OCI-M2 (cell line): ENCODE data around the gene BHLHE23.
"Not testable (repeated sequence)": the region's sequence is repeated elsewhere in the genome, so short reads cannot be mapped to it uniquely, and the experiment has no call there.

ENCODE experiments used
- DNase-seq: peaks from one replicate; lab custom pipeline; 2025; ENCODE audit not compliant: unreplicated experiment; lab: John Stamatoyannopoulos, UW

The BHLHE23 gene

GRCh38 chr20:62962221-62962879 is 44.4 kb downstream of the BHLHE23 start:
- DNase-seq = no peak

- DNase-seq = no peak
Observed at GRCh38 chr20:62961799-62962198, 45.0 kb downstream of the BHLHE23 start.

DNA sequence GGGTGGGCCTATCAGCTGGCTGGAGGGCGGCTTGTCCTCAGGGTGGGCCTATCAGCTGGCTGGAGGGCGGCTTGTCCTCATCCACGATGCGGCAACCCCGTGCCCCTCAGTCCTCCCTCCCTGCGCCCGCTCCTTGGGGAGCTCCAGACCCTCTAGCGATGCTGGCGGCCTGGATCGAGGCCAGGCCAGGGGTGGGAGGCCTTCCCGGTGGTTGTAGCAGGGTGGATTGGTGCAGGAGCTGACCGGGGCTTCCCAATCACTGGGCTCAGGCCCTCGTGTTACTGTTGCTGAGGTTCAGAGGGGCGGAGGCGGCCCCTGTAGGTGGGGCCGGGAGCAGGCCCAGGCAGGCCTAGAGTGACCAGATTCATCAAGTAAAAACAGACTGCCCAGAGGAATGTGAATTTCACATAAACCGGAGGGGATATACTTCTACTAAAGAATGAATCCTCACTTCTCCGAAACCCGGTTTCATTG is 45.4 kb downstream of the BHLHE23 start:
- DNase-seq = no peak

- DNase-seq = not testable (repeated sequence)
Observed at GRCh38 chr20:62960446-62961309, 46.1 kb downstream of the BHLHE23 start.

DNA sequence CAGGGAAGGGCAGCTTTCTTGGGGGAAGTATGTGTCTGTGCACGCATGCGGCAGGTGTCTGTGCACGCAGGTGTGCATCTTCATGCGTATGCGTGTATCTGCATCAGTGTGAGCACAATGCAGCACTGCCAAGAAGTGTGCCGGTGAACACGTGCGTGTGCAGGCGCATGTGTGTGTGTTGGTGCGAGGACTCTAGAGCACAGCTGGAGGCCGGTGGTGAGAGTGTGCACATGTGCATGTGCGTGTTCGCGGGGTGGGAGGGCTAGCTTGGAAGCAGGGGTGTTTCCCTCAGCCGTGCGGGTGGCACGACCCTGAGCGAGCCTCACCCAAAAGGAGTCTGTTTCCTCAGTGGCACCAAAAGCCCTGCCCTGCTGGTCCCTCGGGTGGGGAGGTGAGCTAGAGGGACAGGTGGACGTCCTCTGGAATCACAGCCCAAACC is 46.7 kb downstream of the BHLHE23 start:
- DNase-seq = no peak

DNA sequence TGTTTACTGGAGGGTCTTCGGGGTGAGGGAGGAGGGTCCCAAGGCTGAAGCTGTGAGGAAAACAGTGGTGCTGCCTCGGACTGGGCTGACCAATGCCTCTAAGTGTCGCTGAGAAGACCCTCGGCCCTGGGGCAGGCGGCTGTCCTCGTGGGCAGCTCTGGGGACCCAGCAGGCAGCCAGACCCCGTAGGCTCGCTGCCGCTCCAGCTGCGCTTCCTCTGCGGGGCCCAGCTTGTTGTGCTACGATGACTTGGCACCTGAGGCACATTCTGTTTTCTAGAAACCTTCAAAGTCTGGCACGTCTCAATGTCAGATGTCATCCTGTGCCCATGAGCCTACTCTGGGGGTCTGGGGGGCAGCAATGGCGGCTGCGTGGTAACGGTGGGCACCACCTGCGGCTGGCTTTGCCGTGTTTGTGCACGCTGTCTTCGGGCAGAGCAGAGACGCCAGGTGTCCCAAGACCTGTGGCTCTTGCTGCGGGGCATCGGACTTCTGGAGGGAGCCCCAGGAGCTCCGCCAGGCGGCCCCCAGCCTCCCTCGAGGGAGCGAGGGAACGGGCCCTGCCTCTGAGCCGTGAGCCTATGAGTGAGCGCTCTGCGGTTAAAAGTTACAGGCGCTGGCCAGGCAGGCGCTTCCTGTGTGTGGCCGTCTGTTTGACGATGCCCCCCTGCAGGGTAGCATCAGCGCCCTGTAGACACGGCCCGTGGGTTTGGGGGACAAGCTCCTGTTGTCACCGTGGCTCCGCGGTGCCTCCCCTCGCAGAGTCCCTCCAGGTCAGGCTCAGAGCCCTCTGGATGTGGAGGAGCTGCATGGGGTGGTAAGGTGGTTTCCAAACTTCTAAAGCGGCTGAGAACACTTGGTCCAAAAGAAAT is 47.4 kb downstream of the BHLHE23 start:
- DNase-seq = no peak

DNA sequence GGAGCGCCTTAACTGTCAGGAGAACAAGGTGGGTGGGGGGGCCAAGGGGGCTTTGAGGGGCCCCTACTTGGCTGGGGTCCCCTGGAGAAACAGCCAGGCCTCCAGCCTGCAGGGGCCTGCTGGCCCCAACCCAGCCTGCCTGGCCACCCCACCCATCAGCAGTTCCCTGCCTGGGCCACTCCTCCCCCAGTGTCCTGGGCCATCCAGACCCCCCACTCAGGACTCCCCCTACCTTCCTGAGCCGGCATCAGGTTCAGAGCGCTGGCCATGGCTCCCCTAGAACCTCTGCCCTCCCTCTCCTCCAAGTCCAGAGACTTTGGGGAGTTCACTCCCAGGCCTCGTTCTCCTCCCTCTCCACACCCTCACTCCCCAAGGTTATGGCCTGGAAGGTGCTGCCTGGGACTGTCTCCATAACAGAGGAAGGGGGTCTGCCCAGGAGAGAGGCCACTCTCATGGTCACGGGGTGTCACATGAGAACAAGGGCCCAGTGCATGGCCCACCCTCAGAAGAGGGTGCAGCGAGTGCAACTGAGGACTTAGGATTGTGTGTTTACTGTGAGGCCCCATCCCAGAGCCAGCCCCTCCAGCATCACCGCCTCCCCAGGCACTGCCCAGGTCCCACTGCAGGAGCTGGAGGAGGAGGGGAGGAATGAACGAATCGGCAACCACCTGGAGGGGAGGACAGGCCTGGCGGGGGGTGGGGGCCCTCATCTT is 48.2 kb downstream of the BHLHE23 start:
- DNase-seq = no peak

GRCh38 chr20:62957136-62958117 is 49.3 kb downstream of the BHLHE23 start:
- no peak for DNase-seq

GRCh38 chr20:62956387-62957135 is 50.2 kb downstream of the BHLHE23 start:
- no peak for DNase-seq
